SHP77 (cell line): ENCODE results near the gene FOXL3.
"Not testable (repeated sequence)": the region's sequence is repeated elsewhere in the genome, so short reads cannot be mapped to it uniquely, and the experiment has no call there.

Source experiments
- DNase-seq, 2 experiments: peaks; one replicate each; lab custom pipeline; 2025; lab: John Stamatoyannopoulos, UW

Gene FOXL3

GRCh38 chr7:289209-289755 lies 688 bp upstream of the FOXL3 start:
- no peak for DNase-seq

GRCh38 chr7:290554-291372 lies 793 bp downstream of the FOXL3 start:
- no peak for DNase-seq

- no peak for DNase-seq
Measured at GRCh38 chr7:291373-292092, 1.6 kb downstream of the FOXL3 start.

- DNase-seq = no peak
Measured at GRCh38 chr7:292226-292625, 2.3 kb downstream of the FOXL3 start.

GRCh38 chr7:292826-293225 lies 2.9 kb downstream of the FOXL3 start:
- no peak for DNase-seq

- DNase-seq = no peak
Measured at GRCh38 chr7:293681-294439, 3.9 kb downstream of the FOXL3 start.

GRCh38 chr7:294440-295154 lies 4.6 kb downstream of the FOXL3 start:
- DNase-seq = no peak

- DNase-seq = no peak
Measured at GRCh38 chr7:295155-296154, 5.5 kb downstream of the FOXL3 start.

- DNase-seq = no peak
Measured at GRCh38 chr7:296373-296945, 6.5 kb downstream of the FOXL3 start.

- DNase-seq = not testable (repeated sequence)
Measured at GRCh38 chr7:297141-297540, 7.2 kb downstream of the FOXL3 start.

- no peak for DNase-seq
Measured at GRCh38 chr7:297611-298374, 7.8 kb downstream of the FOXL3 start.

GRCh38 chr7:298375-298702 lies 8.4 kb downstream of the FOXL3 start:
- DNase-seq = no peak

GRCh38 chr7:298743-299142 lies 8.8 kb downstream of the FOXL3 start:
- DNase-seq = no peak

- no peak for DNase-seq
Measured at GRCh38 chr7:299169-299568, 9.2 kb downstream of the FOXL3 start.

- no peak for DNase-seq
Measured at GRCh38 chr7:299628-300027, 9.7 kb downstream of the FOXL3 start.

- DNase-seq = no peak
Measured at GRCh38 chr7:300048-300447, 10.1 kb downstream of the FOXL3 start.

GRCh38 chr7:300546-301290 lies 10.7 kb downstream of the FOXL3 start:
- no peak for DNase-seq

GRCh38 chr7:301291-302053 lies 11.5 kb downstream of the FOXL3 start:
- DNase-seq = no peak
